GDM1 (cell line): ENCODE results near the gene IFNA2.
"Not testable (repeated sequence)": the region's sequence is repeated elsewhere in the genome, so short reads cannot be mapped to it uniquely, and the experiment has no call there.

ENCODE experiments used
- DNase-seq: peaks from one replicate; lab custom pipeline; 2025; lab: John Stamatoyannopoulos, UW

Gene IFNA2

DNA sequence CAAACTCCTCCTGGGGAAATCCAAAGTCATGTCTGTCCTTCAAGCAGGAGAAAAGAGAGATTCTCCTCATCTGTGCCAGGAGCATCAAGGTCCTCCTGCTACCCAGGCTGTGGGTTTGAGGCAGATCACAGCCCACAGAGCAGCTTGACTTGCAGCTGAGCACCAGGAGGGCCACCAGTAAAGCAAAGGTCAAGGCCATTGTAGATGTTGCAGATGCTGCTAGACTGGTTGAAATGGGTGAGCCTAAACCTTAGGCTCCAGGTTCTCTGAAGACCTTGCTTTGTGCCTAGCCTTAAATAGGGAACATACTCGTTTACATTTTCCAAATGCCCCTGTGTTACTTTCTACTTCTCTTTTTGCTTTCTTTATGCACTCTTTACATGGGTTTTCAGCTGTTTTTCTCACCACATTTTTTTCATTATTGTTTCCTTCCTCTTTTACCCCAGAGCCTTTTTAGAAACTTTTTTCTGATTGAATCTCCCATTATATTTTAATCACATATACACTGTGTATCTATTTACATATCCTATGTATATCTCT, at the start of gene IFNA2:
IFNA2 (minus strand) TSS at position 268 of the 540 bp plus-strand sequence; CDS start at position 199, 69 bp downstream.
- peak; percentile 15 for DNase-seq

DNA sequence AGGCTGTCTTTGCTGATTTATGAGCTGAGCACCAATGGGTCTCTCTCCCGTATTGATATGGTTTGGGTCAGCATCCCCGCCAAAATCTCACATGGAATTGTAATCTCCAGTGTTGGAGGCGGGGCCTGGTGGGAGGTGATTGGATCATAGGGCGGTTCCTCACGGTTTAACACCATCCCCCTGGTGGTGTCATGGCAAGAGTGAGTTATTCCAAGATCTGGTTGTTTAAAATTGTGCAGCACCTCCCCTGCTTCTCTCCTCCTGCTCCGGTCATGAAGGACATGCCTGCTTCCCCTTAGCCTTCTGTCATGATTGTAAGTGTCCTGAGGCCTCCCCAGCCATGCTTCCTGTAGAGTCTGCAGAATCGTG, 49.8 kb upstream of the IFNA2 start:
- not testable (repeated sequence) for DNase-seq

DNA sequence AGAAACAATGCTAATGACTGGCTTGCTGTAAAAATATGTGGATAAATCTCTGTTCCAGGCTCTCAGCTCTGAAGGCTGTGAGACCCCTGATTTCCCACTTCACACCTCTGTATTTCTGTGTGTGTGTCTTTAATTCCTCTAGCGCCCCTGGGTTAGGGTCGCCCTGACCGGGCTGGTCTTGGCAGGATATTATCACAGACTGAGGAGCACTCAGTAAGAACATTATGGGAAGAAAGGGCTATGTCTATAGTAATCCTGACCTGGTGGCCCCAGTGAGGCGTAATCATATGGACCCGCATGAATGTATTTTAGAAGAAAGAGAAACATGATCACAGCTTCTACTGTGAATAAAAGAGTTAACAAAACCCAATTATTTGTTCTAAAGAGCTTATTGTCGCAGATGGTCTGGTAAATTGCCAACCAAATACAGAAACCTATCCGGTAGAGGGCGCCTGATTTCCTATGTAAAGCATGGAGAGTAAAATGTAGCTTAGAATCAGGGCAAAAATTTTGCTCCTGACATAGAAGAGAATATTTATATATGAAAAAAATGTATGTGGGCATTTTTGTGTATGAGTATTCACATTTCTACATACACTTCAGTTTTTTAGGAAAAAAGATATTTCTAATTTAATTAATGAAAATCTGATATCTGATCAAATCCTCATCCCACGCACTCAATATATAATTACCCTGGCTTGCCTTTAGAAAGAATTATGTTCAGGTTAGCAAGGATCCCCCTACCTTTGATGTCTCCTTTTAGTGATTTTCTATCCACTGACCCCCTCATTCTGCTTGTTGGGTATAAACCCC, 49.2 kb upstream of the IFNA2 start:
- peak; percentile 8 for DNase-seq

DNA sequence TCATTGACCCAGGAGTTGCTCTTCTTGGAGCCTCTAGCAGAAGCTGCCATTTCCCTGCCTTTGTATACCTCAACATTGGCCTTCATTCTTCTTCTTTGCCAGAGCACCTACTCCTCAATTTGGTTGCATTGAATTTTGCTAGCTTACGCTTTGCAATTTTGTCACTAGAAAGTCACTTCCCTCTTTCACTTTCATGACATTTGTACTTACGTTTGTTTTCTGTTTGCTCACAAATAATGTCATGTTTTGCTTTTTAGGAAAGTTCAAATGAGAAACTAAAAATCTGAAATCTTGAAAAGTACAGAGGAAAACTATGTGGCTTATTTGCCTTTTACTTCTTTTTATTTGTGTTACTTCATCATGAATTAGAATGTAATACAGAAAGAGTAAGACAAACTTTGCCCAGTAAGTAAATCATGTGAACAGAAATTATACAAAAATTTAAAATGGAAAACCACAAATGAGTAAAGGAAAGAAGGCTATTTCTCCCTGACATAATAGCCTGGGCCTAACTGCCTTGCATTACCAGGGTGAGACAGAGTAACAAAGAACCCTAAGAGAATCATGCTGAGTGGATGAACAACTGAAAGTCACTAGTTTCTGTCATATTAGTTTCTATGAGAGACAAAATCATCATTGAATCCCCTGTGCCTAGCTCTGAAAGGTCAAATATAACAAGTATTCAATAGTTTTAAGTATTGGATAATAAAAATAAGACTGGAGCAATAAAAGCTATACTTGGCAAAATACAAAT, 47.7 kb upstream of the IFNA2 start:
- no peak for DNase-seq

DNA sequence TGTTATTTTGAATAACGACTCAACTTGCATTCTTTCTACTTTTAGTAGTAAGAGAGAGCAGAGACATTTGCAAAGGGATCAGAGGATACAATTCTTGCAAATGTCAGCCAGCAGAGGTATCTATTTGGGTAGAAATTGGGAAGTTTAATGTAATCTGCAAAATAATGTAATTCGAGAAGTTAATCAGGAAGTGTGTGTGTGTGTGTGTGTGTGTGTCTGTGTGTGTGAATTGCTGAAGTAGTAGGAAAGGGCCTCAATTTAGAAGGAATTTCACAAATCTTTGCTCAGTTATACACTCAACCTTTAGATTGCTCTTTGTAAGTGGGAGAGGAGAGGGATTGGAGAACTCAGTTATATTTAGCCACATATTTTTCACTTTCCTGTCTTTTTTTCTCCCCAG, 44.0 kb upstream of the IFNA2 start:
- no peak for DNase-seq

DNA sequence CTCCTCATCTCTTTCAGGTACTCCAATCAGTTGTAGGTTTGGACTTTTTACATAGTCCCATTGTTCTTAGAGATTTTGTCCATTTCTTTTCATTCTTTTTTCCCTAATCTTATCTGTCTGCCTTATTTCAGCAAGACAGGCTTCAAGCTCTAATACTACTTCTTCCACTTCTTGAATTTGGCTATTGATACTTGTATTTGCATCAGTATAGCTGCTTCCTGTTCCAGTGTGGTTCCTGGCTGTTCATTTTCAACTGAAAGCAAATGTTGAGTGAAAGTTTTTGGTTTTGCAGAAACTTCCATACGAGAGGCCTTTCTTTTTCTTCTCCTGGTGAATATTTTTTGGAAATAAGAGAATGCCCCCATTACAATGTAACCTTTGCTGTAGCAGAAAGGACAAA, 43.0 kb upstream of the IFNA2 start:
- no peak for DNase-seq

DNA sequence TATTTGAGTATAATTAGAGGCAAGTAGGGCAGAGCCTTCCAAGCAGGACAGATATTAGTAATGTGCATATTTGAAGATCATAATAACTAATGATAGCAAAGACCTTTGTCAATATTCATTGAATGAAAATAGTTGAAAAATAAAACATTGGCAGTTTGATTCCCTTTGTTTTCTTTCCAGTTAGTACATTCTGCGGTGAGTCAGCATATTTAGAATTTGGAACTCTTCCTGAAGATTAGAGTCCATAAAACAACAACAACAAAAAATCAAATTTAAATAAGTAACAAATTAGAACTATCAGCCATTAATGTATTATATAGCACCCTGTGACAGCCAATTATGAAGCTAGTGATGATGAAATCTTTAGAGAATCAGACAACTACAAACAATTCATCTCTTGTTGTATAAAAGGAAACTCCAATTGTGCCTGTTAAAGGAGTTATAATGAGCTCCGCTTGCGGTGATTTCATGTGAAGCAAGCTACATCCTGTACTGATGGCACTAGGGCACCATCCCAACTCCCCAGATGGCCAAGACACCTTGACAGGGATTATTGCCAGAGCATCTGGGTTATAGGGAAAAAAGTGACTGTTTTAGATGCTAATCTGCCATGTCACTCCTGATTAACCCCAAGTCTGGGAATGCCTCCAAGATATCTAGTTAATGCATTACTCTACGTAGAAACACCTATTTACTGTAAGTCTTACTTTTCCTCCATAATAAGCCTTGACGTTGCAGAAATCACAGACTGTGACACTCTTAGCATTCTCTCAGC, 30.5 kb upstream of the IFNA2 start:
- no peak for DNase-seq

DNA sequence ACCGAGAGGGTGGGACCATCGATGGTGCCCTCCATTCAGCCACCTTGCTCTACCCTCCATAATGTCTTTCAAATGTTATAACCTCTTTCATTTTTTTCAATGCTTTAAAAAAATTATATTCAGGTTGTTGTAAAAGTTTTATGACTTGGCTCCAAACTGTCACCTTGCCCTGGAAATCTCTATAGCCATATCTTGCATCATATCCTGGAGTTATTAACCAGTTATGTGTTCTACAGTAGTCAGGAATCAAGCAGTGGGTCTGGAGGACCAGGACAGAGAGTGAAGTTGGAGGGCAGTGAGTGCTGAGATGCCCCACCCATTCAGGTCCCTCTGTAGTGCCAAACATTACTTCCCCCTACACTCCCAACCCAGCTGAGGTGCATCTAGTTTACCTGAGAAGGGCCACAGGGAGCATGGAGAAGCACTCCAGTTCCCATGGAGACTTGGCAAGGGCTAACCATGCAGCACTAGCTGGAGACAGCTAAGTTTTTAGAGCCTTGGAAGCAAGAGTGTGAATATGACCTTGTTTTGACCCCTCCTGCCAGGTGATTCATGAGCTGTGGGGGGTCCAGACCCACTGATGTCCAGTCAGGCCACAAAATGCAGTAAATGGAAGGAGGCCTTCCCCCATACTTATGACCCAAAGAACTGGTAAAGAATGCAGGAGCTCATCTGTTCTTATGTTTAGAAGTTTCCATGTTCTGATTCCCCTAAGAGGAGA, 29.2 kb upstream of the IFNA2 start:
- no peak for DNase-seq

DNA sequence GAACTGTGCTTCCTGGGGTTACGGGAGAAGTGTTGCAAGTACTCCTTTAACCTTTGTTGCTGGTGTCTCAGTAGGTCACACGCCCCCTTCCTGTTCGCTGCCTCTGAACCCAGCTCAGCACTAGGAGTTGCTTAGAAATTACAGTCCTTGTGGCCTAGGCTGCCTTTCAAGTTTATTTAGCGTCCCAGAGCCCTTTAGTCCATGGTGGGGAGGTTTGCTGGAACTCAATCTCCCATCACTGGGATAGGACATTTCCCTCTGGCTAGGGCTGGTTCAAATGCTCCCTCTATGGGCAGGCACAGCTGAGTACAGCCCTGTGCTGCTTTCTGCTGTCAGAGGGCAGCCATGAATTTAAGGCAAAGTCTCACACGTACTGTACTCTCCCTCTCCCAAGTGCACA, 28.4 kb upstream of the IFNA2 start:
- no peak for DNase-seq

DNA sequence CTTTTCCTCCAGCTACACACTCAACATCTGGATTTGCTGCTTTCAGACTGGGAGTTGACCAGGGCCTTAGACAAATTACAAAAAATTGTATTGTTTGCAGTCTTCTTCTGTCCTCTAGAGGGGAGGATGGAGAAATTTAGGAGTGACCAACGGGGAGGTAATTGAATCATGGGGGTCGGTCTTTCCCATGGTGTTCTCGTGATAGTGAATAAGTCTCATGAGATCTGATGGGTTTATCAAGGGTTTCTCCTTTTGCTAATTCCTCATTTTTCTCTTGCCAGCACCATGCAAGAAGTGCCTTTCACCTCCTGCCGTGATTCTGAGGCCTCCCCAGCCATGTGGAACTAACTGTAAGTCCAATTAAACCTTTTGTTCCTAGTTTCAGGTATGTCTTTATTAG, 28.0 kb upstream of the IFNA2 start:
- DNase-seq, result no peak

DNA sequence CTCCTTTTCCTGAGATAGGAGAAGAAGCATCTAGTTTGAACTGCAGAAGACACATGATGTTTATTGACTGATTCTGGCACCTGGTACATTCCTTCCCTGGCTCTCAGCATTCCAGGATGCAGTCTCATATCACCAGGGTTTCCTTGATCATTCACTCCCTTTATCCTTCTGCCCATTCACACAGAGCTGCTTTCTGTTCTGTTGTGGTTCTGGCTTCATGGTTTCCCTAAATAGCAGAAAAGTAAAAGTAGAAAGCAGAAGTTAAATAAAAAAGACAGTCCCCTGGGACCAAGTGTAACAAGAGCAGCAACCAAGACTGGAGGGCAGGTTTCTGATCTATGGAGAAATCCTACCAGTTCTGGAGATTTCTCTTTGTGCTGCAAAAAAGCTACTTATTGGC, 26.9 kb upstream of the IFNA2 start:
- DNase-seq, result no peak

DNA sequence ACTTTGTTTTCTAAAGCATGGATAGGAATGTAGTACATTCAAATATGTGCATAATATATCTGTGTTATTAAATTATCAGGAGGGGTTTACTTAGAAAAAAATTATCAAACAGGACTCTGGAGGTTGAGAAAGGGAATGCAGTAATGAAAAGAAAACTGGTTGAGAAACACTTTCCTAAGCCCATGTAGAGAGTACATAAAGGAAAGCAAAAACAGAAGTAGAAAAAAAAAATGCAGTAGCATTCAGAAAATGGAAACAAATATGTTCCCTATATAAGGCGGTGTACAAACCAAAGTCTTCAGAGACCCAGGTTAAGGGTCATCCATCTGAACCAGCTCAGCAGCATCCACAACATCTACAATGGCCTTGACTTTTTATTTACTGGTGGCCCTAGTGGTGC, 23.6 kb upstream of the IFNA2 start, which contains the start of gene IFNA8:
IFNA8 (plus strand) TSS at position 301 of the 400 bp plus-strand sequence; CDS start at position 361, 60 bp downstream.
- no peak for DNase-seq

DNA sequence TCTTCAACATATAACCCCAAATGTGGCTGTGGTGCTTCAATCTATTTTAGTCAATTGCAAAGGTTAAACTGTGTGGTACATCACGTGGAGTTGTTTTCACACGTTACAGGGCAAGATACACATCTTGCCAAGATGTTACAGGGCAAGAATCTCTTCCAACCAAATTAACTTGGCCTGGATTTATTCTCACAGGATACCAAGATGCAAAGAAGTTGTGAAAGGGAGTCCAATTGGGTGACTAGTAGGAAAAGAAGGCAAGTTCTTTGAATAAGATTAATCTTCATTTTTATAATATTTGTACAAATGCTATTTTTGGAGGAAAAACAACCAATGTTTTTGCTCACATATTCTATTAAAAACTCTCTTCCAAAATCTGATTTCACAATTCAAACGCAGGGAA, 18.9 kb upstream of the IFNA2 start:
- no peak for DNase-seq

DNA sequence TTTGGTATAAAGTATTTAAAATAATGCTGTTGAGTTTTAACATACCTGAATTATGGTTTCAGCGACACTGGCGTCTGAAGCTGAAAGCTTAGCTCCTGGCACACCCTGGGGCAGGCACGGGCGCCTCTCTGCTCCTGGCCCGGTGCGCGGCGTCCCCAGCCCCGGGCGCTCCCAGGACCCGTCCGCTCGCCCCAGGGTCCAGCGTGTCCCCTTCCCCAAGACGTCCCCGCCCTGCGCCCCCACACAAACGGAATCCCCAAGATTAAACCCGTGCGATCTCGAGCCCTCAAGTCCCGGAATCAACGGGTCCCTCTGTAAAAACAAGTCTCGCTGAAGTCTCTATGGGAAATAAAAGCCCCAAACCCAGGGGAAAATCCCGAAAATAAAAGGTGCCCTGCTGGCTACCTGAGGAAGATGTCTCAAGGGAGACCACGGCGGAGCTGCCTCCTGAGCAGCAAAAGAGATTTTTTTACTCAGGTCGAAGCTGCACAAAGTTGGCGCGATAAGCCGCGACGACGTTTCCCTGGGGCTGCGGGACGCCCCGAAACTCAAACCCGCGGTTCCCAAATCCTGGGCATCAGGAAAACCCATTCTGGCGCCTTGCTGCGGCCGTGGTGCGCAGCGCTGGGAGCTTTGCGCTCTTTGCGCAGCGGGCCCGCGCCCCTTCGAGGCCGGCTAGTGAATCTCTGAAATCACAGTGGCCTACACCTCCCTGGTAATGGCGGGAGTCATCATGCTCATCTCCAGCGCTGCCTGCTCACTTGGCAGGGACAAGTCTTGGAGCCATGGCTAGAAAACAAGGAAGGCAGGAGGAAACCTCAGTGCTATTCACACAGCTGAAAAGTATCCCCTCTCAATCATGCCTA, 17.4 kb upstream of the IFNA2 start:
- DNase-seq, result no peak

DNA sequence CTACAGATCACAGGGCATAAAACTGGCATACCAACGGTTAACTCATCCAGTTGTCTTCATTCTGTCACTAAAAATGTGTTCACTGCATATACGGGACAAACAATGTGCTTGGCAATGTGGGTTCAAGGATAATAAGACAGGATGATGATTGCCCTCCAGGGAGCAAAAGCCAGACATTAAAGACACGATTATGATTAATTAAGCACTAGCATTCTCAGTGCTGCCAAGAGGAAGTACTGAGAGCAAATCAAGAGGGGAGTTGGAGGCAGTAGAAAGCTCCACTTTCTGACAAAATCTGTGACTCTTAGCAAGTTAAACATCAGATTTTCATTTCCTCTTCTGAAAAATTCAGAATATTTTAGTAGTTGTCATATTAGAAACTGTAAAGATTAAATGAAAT, 14.8 kb upstream of the IFNA2 start:
- DNase-seq, result no peak

DNA sequence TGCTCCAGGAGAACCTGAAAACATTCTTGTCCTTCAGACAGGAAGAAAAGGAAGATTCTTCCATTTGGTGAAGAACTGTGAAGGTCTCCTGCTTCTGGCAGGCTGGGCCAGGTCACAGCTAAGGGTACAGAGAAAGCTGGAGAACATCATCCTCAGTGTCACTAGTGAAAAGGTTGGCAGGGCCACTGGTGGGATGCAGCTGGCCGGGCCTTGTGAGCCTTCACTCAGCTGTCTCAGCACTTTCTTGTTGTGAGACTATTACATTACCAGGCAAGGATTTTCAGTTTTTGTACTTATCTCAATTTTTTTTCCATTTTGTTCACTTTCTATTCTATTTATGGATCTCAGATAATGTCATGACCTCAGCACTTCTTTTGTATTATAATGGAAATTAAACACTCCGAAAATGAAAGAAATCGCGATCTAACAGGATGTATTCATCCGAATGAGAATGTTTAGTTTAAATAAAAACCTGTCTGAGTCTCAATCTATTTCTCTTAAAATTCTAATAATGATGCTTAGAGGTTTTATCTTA, 13.8 kb upstream of the IFNA2 start:
- DNase-seq, result no peak

DNA sequence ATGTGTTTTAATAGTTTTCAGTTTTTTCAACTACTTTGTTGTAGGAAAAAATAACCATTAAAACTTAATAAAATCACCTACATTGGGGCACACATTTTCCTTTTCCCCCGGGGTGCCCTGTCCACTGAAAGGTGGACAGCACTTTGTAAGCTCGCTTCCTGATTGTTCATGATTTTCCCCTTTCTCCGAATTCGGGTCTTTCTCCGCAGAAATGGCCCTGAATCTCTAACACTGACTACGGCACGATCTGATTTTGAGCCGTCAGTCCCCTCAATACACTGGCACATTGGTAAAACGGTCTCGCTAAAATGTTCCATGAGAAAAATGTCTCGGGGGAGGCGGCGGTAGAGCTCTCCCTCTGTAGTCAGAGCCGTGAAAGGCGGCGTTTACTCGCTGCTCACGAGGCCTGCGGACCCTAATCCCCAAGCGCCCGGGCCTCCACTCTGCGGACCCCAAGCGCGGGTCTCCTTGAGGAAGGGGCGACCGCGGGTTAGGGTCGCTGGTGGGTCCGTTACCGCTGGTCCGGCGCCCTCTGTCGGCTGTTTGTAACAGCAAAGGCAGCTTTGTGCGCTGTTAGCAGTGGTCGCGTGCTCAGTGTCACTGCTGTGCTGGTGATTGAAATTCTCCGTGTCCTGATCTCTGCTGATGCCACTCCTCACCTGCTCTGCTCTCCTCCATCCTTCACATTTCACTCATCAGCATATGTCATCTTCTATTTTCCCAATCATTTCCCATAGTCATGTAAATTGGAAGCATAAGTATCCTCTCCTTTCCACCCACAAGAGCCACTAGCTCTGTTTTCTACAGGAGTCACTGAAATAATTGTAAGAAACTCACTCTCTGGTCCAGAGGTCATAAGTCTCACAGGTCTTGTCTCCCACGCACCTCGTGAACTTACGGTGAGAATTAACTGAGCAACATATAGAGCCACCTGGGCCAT, 10.8 kb upstream of the IFNA2 start:
- peak; percentile 24 for DNase-seq

DNA sequence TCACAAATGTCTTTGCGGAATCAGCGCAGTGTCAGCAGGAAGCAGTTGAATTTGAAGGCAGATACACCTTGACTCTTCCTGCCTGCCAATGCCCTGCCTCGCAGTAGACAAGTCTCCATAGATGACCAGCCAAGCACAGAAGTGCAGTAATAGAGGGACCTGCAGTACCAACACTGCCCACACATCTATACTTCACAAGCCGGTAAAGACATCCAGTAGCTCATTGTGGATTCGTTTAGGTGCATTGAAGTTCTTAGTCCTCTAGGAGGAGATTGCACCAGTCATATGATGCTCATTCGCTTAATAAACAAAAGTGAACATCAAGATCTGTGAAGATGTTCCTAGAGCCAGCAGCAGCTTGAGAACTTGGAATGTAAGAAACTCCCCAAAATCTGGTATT, 7.1 kb upstream of the IFNA2 start:
- DNase-seq, result no peak

DNA sequence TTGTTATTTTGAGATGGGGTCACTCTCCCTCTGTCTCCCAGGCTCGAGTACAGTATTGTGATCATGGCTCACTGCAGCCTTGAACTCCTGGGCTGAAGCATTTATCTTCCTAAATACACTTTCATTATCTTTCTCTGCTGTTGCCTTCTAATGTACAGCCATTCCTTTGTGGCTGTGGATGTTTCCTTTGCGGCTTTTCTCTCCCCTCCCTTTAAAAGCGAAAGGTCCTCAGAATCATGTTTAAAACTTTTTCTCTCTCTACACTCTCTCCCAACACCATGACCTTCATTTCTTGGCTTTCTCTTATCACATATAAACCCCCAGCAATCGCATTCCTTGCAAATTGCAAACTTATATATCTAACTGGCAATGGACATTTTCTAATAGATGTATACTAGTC, 1.6 kb downstream of the IFNA2 start:
- DNase-seq, result peak; percentile 5
